GM12801 (cell line): Measurements from ENCODE around the gene POP5.

Experiments
- TF ChIP-seq, protein P1 (sequence below): IDR thresholded peaks from one replicate; pipeline ENCODE4 v1.5.1; 2011; ENCODE audit warnings: control low read depth; ENCODE audit not compliant: insufficient read length; ENCODE audit errors: extremely low read depth

Gene POP5, protein sequence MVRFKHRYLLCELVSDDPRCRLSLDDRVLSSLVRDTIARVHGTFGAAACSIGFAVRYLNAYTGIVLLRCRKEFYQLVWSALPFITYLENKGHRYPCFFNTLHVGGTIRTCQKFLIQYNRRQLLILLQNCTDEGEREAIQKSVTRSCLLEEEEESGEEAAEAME

DNA sequence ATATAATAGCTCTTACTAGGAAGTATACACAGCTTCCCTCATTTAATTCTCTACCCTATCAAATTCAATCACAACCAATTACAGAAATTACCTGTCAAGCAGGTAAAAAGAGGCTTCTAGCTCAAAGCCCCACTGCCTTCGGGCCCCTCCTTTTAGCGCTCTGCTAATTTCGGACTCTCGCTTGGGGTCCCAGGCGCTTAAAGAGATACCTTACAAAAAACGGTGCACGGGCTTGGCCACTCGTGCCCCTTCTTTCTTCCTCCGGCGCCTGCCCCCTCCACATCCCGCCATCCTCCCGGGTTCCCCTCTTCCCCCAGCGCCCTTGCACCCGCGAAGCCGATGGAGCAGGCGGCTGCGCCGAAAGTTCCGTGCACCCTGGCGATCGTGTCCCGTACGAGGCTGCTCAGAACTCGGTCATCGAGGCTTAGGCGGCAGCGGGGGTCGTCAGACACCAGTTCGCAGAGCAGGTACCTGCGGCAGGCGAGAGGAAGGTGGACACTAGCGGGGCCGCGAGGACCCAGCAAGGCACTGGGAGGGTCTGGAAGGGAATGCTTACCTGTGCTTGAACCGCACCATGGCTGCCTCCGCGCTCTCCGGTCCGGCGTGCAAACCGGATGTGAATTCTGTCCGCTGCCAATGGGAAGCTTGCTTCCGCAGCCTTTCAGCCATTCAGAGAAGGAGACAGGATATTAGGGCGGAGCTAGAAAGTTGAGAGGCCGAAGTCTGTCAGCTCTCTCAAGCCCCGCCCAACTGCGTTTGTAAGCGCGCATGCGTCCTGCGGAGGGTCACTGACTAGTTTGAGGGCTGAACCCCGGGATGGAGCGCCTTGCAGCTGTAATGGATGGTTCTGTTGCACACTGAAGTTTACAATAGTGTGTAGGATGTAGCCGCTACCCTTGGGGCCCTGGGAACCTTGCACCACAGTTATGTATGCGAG, at the start of gene POP5:
Gene POP5, minus strand, starts transcription at position 616 of the 937 bp plus-strand sequence. Its CDS starts 40 bp downstream, at position 576.
- TF ChIP-seq, protein P1, sequence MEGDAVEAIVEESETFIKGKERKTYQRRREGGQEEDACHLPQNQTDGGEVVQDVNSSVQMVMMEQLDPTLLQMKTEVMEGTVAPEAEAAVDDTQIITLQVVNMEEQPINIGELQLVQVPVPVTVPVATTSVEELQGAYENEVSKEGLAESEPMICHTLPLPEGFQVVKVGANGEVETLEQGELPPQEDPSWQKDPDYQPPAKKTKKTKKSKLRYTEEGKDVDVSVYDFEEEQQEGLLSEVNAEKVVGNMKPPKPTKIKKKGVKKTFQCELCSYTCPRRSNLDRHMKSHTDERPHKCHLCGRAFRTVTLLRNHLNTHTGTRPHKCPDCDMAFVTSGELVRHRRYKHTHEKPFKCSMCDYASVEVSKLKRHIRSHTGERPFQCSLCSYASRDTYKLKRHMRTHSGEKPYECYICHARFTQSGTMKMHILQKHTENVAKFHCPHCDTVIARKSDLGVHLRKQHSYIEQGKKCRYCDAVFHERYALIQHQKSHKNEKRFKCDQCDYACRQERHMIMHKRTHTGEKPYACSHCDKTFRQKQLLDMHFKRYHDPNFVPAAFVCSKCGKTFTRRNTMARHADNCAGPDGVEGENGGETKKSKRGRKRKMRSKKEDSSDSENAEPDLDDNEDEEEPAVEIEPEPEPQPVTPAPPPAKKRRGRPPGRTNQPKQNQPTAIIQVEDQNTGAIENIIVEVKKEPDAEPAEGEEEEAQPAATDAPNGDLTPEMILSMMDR: no peak

DNA sequence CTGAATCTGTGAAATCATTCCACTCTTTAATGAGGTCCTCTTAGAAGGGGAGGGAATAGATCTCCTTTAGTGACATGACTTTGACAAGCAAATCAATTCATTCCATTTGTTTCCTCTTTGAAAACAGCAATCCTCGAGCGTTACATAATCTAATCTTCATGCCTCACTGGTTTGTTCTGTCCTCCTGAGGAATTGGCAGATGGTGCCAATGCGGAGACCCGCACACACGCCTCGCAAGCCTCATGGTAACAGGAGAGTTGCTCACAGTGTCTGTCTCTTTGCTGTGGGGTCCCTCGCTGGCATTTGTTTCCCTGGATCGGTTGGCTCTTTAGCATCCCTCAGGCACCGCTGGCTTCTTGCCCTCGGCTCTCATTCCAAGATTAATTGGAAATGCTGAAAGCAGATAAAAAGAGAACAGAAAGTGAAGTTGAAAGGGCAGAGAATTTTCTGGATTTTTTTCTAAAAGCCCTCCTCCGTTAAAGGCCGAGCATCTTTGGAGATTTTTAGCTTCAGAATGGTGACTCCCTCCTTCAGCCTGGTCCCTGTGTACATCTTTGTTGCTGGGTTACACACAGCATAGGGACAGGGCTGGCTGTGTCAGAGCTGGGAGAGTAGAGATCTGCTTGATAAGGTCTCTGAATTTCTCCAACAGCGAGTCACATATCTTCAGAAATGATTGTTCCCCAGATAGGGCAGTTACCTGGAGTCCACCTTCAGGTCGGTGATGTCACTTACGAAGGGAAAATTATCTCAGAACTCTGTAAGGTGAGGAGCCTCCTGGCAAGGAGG, 49.1 kb upstream of the POP5 start:
- TF ChIP-seq, protein P1: no peak

DNA sequence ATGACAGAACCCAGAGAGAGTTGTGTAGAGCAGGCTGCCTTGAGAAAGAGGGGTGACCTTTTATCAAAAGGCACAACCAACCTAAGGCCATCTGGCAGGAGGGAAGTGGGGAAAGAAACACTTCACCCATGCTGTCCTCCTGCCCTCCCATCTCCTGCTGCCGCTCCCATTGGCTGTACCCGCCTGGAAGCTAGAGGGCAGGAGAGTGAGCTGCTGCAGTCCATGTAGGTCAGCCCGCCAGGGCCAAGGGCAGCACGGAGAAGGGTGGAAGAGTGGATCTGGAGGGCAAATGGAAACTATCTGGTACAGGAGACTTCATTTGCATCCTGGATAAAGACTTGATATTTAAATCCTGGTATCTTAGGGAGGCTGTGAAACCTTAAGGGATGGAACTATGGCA, 47.7 kb upstream of the POP5 start:
- TF ChIP-seq, protein P1: no peak

DNA sequence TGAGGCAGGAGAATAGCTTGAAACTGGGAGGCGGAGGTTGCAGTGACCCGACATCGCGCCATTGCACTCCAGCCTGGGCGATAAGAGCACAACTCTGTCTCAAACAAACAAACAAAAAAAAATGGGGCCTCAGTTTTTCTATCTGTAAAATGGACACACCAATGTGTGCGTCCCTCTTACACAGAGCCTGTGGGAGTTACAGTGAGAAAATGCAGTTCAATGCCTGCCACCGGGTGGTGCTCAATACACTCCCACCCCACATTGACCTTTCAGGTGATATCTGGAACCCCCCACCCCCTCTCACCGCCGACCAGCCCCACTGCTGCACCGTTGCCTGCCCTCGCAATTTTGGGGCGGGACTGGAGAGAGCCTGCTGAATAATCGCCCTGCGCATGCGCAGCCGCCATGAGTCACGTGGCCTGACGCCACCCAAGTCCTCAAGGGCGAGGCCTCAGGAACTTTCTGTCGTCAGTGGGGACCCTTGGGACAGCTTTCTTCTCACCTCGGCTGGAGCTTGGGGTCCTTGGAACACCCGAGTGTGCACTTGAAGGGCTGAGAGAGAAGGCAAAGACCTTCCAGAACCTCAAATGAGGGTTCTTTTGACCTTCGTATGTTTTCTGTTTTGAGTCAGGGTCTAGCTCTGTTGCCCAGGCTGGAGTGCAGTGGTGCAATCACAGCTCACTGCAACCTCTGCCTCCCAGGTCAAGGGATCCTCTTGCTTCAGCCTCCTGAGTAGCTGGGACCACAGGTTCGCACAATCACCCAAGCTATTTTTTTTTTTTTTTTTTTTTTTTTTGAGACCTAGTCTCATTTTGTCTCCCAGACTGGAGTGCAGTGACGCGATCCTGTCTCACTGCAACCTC, 44.6 kb upstream of the POP5 start:
- TF ChIP-seq, protein P1: no peak

DNA sequence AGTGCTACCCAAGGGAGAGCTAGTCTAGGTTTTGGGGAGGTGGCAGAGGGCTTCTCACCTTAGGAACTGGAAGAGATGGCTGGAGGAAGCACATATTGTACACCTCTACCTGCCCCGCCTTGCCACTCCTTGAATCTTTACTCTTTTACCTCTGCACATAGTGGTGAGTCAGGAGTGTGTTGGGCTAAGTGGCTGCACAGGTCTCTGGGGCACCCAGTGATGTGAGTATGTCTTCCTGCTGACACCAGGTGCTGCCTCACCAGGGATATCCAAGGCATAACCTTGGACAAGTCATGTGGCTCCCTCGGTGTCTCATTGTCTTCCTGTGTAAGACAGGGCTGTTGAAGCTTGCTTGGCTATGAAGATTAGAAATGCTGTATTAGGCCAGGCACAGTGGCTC, 39.4 kb upstream of the POP5 start:
- TF ChIP-seq, protein P1: no peak

DNA sequence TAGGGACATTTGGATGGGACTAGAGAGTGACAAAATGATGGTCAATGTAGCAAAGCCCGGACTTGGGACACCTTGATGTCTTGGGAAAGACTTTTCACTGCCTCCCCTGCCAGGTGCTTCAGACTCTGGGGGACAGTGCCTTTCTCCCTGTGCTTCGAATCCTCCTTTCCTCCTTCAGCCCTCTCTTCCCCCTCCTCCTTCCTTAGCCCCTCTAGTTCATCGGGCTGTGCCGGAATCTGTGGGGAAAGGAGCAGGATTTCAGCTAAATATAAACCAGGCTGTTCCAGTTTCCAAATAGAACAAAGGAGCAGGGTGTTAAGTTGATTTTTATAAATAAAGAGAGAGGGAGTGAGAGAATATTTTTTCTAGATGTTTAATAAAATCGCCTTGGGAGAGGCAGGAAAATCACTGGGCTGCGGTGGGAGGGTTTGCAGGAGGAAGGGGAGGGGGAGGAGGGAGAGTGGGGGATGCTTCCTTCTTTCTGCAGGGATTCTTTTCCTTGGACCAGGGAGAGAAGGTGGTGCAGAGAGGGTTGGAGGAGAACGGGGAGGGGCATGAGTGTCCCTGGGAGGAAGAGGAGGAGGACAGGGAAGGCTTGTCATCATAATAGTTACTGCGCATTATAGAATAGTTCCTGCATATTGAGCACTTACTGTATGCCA, 37.9 kb upstream of the POP5 start:
- TF ChIP-seq, protein P1: no peak
